BE2C (cell line): ENCODE measurements around the gene SMPX.

Experiments used
- DNase-seq: peaks from one replicate; pipeline ENCODE4 v3.0.0-alpha.2; 2020
- H3K27me3 ChIP-seq: fragments of 250-450 bp; sonication (Bioruptor Pico); 2 replicates; pipeline ENCODE4 v1.5.1; 2020; ENCODE audit warnings: mild to moderate bottlenecking
- H3K36me3 ChIP-seq: fragments of 250-450 bp; sonication (Bioruptor Pico); 2 replicates; pipeline ENCODE4 v1.5.1; 2020; ENCODE audit warnings: mild to moderate bottlenecking
- H3K4me1 ChIP-seq: fragments of 250-450 bp; sonication (Bioruptor Pico); 2 replicates; pipeline ENCODE4 v1.5.1; 2020
- H3K4me3 ChIP-seq: 2 replicates; pipeline ENCODE4 v1.5.1; 2011; ENCODE audit warnings: low read depth, low read length
- H3K9me3 ChIP-seq: fragments of 250-450 bp; sonication (Bioruptor Pico); 2 replicates; pipeline ENCODE4 v1.5.1; 2020
- CTCF ChIP-seq: IDR thresholded peaks from 2 replicates; pipeline ENCODE4 v1.5.1; 2012; ENCODE audit warnings: mild to moderate bottlenecking, low read depth, low read length

SMPX gene

GRCh38 chrX:21725496-21725895 lies 32.4 kb downstream of the SMPX start:
- Histone ChIP-seq H3K4me3 (no peak overlapping the region), H3K4me1 (peaks cover 4% of the 10 kb centered on the region; the same call in 1 of the 2 replicates), H3K9me3 (no peaks in the 10 kb centered on the region), H3K36me3 (no peaks in the 10 kb centered on the region), H3K27me3 (no peaks in the 10 kb centered on the region)
- DNase-seq: peak; percentile 21
- peak; percentile 80 for TF ChIP-seq CTCF

DNA sequence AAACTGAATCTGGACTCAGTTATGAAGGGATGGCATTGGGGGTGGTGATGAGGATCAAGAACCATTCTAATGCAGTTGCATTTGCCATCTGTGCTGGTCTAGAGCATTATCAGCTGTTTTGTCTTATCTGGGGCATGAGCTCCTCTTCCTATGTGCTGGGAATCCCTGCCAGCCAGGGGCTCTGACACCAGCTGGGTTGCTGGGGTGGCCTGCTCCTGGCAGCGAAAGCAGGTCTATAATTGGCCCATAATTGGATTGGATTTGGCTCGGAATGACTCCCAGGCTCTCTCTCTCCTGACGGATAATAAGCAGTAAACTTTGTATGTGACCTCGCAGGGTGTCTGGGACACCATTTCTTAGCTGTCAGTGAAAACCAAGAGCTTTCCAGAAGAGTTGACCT lies 34.1 kb downstream of the SMPX start:
- Histone ChIP-seq H3K36me3 (no peaks in the 10 kb centered on the region), H3K9me3 (no peaks in the 10 kb centered on the region), H3K4me3 (no peak overlapping the region), H3K27me3 (no peaks in the 10 kb centered on the region), H3K4me1 (peaks cover 4% of the 10 kb centered on the region; the same call in 1 of the 2 replicates)
- TF ChIP-seq CTCF: no peak
- DNase-seq: peak; percentile 76

DNA sequence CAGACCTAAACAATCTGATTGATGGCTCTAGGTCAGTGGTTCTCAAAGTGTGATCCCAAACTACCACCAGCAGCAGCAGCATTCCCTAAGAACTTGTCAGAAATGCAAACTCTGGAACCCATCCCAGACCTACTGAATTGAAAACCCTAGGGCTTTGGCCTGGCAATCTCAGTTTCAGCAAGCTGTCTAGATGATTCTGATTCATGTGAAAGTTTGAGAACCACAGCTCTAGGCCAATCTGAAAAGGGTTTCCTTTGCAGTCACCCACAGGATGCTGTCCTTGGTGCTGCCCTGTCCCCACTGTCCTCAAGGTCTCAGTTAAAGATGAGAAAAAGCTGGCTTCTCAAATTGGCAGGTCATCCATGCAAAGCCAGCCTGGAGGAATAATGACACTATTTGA lies 34.8 kb downstream of the SMPX start:
- no peak for DNase-seq
- Histone ChIP-seq H3K27me3 (no peaks in the 10 kb centered on the region), H3K4me1 (peaks cover 4% of the 10 kb centered on the region; the same call in 1 of the 2 replicates), H3K9me3 (no peaks in the 10 kb centered on the region), H3K4me3 (no peak overlapping the region), H3K36me3 (no peaks in the 10 kb centered on the region)
- no peak for TF ChIP-seq CTCF

DNA sequence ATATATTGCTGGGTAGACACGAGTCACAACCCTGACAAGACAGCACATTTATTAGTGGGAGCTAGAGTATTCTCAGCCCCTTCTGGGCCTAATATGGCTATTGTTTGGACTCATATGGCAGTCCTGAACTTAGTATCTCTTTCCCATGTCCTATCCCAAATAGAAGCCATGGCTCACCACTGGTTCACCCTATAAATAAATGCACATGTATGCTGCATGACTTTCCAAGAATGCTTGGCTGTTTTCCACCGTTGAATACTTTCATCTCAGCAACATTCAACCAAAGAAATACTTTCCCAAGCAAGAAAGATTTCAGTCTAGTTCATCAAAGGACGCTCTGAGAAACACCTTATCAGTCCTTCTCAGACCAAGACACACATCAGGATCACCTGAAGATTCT lies 36.7 kb downstream of the SMPX start:
- no peaks in the 10 kb centered on the region for H3K9me3 ChIP-seq
- no peaks in the 10 kb centered on the region for H3K27me3 ChIP-seq
- H3K36me3 ChIP-seq: no peaks in the 10 kb centered on the region
- H3K4me3 ChIP-seq: no peak overlapping the region
- peaks cover 9% of the 10 kb centered on the region; the same call in 1 of the 2 replicates for H3K4me1 ChIP-seq
- no peak for TF ChIP-seq CTCF
- DNase-seq: no peak

- H3K27me3 ChIP-seq: no peaks in the 10 kb centered on the region
- no peak for DNase-seq
- peaks cover 13% of the 10 kb centered on the region for H3K4me1 ChIP-seq
- H3K4me3 ChIP-seq: no peak overlapping the region
- H3K9me3 ChIP-seq: no peaks in the 10 kb centered on the region
- no peaks in the 10 kb centered on the region for H3K36me3 ChIP-seq
- TF ChIP-seq CTCF: no peak
Measured at GRCh38 chrX:21718575-21718974, 39.3 kb downstream of the SMPX start.

DNA sequence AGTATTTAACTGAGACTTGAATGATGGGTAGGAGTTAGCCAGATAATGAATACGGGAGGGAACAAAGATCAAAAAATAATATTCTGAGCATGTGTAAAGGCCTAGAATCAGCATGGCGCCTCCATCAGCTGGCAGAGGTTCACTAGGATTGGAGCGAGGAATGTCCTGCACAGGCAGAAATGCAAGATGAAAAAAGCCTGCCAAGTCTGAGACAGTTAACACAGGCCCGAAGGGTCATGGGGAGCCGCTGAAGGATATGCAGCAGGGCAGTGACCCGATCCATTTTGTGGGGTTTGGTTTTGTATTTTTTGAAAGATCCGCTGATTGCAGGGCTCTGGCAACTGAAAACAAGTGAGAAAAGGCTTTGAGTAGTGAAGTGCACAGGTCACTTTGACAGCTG lies 40.1 kb downstream of the SMPX start:
- Histone ChIP-seq H3K4me1 (peaks cover 10% of the 10 kb centered on the region), H3K4me3 (no peak overlapping the region), H3K36me3 (no peaks in the 10 kb centered on the region), H3K27me3 (no peaks in the 10 kb centered on the region), H3K9me3 (no peaks in the 10 kb centered on the region)
- no peak for DNase-seq
- TF ChIP-seq CTCF: no peak
